Natural killer cell treated with Interleukin-12 subunit alpha and Interleukin-12 subunit beta and Interleukin-15 and Interleukin-18, amount 100 ng/mL, for 72 hours (primary cell): ENCODE data around the gene CTSH. TPM values are rescaled to one million over a fixed set of nuclear protein-coding genes. Genes with fewer than 3 reads are reported as not detected.
"Not testable (repeated sequence)": the region's sequence is repeated elsewhere in the genome, so short reads cannot be mapped to it uniquely, and the experiment has no call there.

ENCODE experiments used
- ATAC-seq, 2 donors: fragments of 150-1000 bp; cut with Tn5 transposase in 1 of 2; sonication (Bioruptor Pico), chemical (Tn5 transposase) in 1 of 2; 2 replicates each; pipeline ENCODE4 v1.10.0; 2021
- DNase-seq: peaks from one replicate; pipeline ENCODE4 v3.0.0; 2022; ENCODE audit warnings: low spot score
- H3K27ac Mint-ChIP-seq, 2 donors: 1 replicate in 1 of 2; 2 replicates in 1 of 2; pipeline ENCODE4 v1.8.0; 2022; ENCODE audit warnings: mixed read lengths in 2 of 2, mild to moderate bottlenecking in 1 of 2, moderate library complexity in 1 of 2
- H3K27me3 Mint-ChIP-seq, 2 donors: 1 replicate in 1 of 2; 2 replicates in 1 of 2; pipeline ENCODE4 v1.8.0; 2022; ENCODE audit warnings: mixed read lengths in 2 of 2
- H3K36me3 Mint-ChIP-seq: one replicate; pipeline ENCODE4 v1.8.0; 2022; ENCODE audit warnings: mixed read lengths
- H3K4me1 Mint-ChIP-seq, 2 donors: 1 replicate in 1 of 2; 2 replicates in 1 of 2; pipeline ENCODE4 v1.8.0; 2022; ENCODE audit warnings: low read depth in 2 of 2, mixed read lengths in 2 of 2, mild to moderate bottlenecking in 1 of 2
- H3K4me3 Mint-ChIP-seq: one replicate; pipeline ENCODE4 v1.8.0; 2022; ENCODE audit warnings: mixed read lengths
- H3K9me3 Mint-ChIP-seq: 2 replicates; pipeline ENCODE4 v1.8.0; 2022; ENCODE audit warnings: mixed read lengths
- total RNA-seq, 2 donors: library from RNA; stranded (reverse); gene quantifications; one replicate each; pipeline ENCODE4 v1.2.3, GENCODE V29; 2022

CTSH gene
- total RNA-seq, 2 donors from 2014 or later: 16.1 to 25.2 TPM

GRCh38 chr15:78893538-78893937 lies 51.3 kb downstream of the CTSH start:
- Mint-ChIP-seq H3K9me3 (no peaks in the 10 kb centered on the region), H3K27me3 (no peaks in the 10 kb centered on the region), H3K4me1 (peaks cover 3 to 20% of the 10 kb centered on the region in 2 donors), H3K36me3 (peaks cover 54% of the 10 kb centered on the region), H3K27ac (no peak overlapping the region), H3K4me3 (no peak overlapping the region)
- DNase-seq (no peak), ATAC-seq (no peak)

- Mint-ChIP-seq H3K4me1 (peaks cover 6 to 20% of the 10 kb centered on the region in 2 donors), H3K27me3 (no peaks in the 10 kb centered on the region), H3K9me3 (no peaks in the 10 kb centered on the region), H3K36me3 (peaks cover 41% of the 10 kb centered on the region), H3K4me3 (no peak overlapping the region), H3K27ac (no peak overlapping the region)
- no peak for DNase-seq
- no peak for ATAC-seq
These were observed 55.8 kb downstream of the CTSH start for GRCh38 chr15:78889000-78889399.

- Mint-ChIP-seq H3K27me3 (no peaks in the 10 kb centered on the region), H3K9me3 (no peaks in the 10 kb centered on the region), H3K27ac (no peak overlapping the region), H3K36me3 (peaks cover 17% of the 10 kb centered on the region), H3K4me3 (no peak overlapping the region), H3K4me1 (peaks cover 32 to 53% of the 10 kb centered on the region in 2 donors)
- ATAC-seq: no peak
- no peak for DNase-seq
These were observed 63.2 kb downstream of the CTSH start for GRCh38 chr15:78881681-78882080.

- peak overlapping the region; percentile 60 for H3K4me3 Mint-ChIP-seq
- H3K9me3 Mint-ChIP-seq: no peaks in the 10 kb centered on the region
These were observed 64.0 kb downstream of the CTSH start for GRCh38 chr15:78880813-78881212.

GRCh38 chr15:78880242-78880533 lies 64.7 kb downstream of the CTSH start:
- peaks cover 9% of the 10 kb centered on the region for H3K36me3 Mint-ChIP-seq

More at GRCh38 chr15:78880813-78881212, 64.0 kb downstream of the CTSH start:
- no peak for DNase-seq
- ATAC-seq: peak in 1 of 2 donors; percentile 62
- Mint-ChIP-seq H3K27ac (peak overlapping the region in 1 of 2 donors; percentile 56), H3K27me3 (no peaks in the 10 kb centered on the region), H3K36me3 (peaks cover 9% of the 10 kb centered on the region), H3K4me1 (peaks cover 33 to 56% of the 10 kb centered on the region in 2 donors)

DNA sequence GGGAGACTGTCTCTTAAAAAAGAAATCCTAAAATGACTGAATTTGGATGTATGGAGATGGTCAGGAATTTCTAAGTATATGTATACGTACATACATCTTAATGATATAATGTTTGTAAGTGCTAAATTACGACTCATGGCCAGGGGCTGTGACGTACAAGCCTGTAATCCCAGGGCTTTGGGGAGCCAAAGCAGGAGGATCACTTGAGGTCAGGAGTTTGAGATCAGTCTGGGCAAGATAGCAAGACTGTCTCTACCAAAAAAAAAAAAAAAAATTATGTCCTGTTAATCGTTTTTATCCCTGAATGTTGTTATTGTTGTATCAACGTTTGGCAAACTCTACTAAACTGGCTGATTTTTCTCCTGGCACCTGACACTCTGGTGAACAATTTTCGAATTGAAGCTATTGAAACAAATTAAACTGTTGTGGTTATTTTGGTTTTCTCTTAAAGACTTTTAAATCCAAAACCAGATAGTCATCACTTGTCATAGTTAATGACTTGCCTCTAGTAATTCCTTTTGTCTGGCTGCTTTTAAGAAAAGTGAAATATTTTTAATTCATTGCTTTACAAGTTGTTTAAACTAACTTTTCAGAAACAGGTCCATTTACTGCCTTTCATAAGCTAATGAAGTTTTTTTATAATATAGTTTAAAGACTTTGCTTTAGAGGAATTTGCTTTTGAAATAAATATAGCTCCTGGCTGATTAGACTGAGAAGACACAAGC lies 65.2 kb downstream of the CTSH start:
- Mint-ChIP-seq H3K9me3 (no peaks in the 10 kb centered on the region), H3K4me1 (peaks cover 37 to 67% of the 10 kb centered on the region in 2 donors), H3K27ac (peak overlapping the region in 1 of 2 donors; percentile 56), H3K36me3 (peaks cover 9% of the 10 kb centered on the region), H3K4me3 (peak overlapping the region; percentile 32), H3K27me3 (no peaks in the 10 kb centered on the region)
- ATAC-seq (no peak), DNase-seq (no peak)

More at GRCh38 chr15:78880242-78880533, 64.7 kb downstream of the CTSH start:
- H3K4me3 Mint-ChIP-seq: peak overlapping the region; percentile 4
- no peaks in the 10 kb centered on the region for H3K9me3 Mint-ChIP-seq
- peak overlapping the region in 1 of 2 donors; percentile 56 for H3K27ac Mint-ChIP-seq
- DNase-seq (no peak), ATAC-seq (peak in 1 of 2 donors; percentile 63)
- no peaks in the 10 kb centered on the region for H3K27me3 Mint-ChIP-seq
- peaks cover 34 to 62% of the 10 kb centered on the region in 2 donors for H3K4me1 Mint-ChIP-seq

DNA sequence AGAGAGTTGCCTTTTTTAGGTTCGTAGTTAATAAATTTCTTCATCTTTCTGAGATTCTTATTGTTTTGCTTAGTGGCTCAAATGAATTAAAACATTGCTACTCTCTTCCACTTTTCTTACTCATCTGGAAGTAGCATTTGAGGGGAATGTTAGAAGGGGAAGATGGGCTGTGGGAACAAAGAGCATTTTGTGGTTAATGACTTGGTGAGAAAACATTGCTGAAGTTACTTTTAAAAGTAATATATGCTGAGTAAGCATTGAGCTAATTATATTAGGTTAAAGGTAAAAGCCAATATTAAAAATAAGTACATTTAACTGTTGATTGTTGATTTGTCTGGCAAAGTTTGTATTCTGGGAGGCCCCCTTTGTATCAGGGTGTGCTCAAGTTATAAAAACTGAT lies 66.5 kb downstream of the CTSH start:
- peak overlapping the region; percentile 54 for H3K4me3 Mint-ChIP-seq

GRCh38 chr15:78876954-78877353 lies 67.9 kb downstream of the CTSH start:
- Mint-ChIP-seq H3K36me3 (peaks cover 14% of the 10 kb centered on the region), H3K4me3 (peak overlapping the region; percentile 93), H3K4me1 (peaks cover 45 to 61% of the 10 kb centered on the region in 2 donors)
- not testable (repeated sequence) for ATAC-seq, H3K9me3 Mint-ChIP-seq, DNase-seq, H3K27ac Mint-ChIP-seq, H3K27me3 Mint-ChIP-seq

More for the DNA sequence above, 66.5 kb downstream of the CTSH start:
- ATAC-seq: no peak
- Mint-ChIP-seq H3K27me3 (no peaks in the 10 kb centered on the region), H3K36me3 (peaks cover 14% of the 10 kb centered on the region), H3K27ac (peak overlapping the region; percentile 51 to 52), H3K4me1 (peaks cover 45 to 70% of the 10 kb centered on the region in 2 donors), H3K9me3 (no peaks in the 10 kb centered on the region)
- DNase-seq: no peak

DNA sequence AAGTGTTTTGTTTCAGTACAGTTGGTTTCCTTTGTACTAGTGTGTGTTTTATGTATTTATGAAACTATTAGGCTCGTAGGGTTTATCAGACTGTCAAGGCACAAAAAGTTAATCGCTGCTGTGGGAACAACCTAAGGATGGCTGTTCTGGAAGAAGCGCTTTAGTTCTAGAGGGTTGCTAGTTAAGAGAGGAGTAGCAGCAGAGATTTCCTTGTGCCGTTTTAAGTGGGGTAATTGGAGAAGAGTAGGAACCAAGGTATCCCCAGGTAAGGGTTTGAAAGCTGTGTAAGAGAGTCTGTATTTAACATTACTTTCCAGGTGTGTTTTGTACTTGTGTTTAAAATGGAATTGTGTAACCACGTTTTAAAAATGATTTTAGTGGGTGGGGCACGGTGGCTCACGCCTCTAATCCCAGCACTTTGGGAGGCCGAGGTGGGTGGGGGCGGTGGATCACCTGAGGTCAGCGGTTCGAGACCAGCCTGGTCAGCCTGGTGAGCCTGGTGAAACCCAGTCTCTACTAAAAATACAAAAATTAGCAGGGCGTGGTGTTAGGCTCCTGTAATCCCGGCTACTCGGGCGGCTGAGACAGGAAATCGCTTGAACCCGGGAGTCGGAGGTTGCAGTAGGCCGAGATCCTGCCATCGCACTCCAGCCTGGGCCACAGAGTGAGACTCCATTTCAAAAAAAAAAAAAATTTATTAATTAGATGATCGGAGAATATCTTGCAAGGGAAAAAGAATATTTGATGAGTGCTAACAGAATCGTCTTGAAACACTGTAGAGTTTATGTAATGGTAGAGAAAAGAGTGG lies 69.5 kb downstream of the CTSH start:
- H3K4me1 Mint-ChIP-seq: peaks cover 41 to 47% of the 10 kb centered on the region in 2 donors
- H3K4me3 Mint-ChIP-seq: peak overlapping the region; percentile 93
- peak overlapping the region; percentile 95 to 96 for H3K27ac Mint-ChIP-seq
- H3K9me3 Mint-ChIP-seq: no peaks in the 10 kb centered on the region
- no peaks in the 10 kb centered on the region for H3K27me3 Mint-ChIP-seq
- no peak for DNase-seq
- peaks cover 5% of the 10 kb centered on the region for H3K36me3 Mint-ChIP-seq
- no peak for ATAC-seq

DNA sequence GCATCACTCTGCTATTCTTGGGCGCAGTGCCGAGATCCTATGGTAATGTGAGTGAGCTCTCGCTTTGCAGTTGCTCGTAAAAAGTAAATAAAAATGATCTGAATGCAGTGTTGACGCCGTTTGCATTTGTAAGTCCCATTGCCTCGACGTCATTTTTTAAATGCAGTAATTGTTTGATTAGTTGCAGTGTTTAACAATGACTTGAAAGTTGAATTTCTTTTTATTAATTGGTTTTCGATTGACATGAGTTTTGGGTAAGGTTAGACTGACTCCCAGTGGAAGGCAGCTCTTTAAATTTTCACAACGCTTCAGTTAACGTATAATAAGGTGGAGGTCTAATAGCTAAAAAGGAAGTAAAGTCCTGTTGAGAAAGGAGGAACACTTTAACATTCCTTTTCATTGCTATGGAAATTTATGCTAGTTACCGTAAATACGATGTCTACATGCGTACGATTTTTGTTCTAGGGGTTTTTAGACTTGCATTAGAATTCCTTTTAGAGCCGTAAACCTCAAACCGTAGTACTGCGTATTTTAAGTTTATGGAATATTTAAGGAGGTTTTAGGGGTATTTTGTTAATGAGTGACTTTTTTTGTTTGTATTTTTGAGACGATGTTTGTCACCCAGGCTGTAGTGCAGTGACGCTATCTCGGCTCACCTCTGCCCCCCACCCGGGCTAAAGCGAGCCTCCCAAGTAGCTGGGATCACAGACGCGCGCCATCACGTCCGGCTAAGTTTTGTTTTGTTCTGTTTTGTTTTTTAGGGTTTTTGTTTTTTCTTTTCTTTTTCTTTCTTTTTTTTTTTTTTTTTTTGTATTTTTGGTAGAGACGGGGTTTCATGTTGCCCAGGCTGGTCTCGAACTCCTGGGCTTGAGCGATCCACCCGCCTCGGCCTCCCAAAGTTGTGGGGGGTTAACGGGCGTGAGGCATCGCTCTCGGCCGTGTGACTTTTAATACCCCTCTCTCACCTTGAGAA lies 70.8 kb downstream of the CTSH start:
- Mint-ChIP-seq H3K4me1 (peaks cover 35 to 39% of the 10 kb centered on the region in 2 donors), H3K36me3 (peaks cover 5% of the 10 kb centered on the region), H3K9me3 (no peaks in the 10 kb centered on the region), H3K4me3 (peak overlapping the region; percentile 93), H3K27ac (peak overlapping the region; percentile 95 to 96), H3K27me3 (no peaks in the 10 kb centered on the region)
- DNase-seq (no peak), ATAC-seq (no peak)

DNA sequence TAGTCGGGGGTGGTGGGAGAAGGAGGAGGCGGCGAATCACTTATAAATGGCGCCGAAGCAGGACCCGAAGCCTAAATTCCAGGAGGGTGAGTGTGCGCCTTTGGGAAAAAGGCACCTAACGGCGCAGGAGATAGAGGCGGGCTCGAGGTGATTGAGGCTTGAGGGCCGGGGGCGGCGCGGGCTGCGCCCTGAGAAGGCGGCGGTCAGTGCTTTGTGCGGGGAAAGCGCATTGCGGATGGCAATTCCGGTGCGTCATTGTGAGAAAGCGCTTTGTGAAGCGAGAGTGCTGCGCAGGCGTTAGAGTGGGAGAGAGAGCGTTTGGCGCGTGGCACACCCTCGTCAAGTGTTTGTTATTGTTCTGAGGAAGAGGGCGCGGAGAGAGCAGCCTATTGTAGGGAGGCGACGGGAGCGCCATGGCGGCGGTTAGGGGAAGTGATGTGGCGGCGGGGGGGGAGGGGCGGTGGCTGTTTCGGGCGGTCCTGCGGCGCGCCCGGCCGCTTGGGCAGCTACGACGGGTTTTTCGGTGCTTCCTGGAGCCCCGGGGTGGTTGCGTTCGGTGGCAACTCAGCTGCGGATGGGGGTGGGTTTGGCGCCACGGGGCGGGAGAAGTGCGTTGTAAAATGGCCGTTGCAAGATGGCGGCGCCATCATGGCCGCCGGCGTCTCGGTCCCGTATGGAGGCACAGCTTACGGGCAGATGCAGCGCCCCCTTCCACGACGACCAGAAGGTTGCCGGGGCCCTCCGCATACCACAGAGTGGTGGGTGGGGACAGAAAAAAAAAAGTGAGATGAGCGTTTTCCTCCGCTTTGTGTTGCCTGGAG lies 71.7 kb downstream of the CTSH start:
- H3K27me3 Mint-ChIP-seq: no peaks in the 10 kb centered on the region
- peaks cover 32 to 35% of the 10 kb centered on the region in 2 donors for H3K4me1 Mint-ChIP-seq
- peak overlapping the region; percentile 95 to 96 for H3K27ac Mint-ChIP-seq
- H3K4me3 Mint-ChIP-seq: peak overlapping the region; percentile 93
- H3K9me3 Mint-ChIP-seq: no peaks in the 10 kb centered on the region
- peaks cover 5% of the 10 kb centered on the region for H3K36me3 Mint-ChIP-seq
- DNase-seq: peak; percentile 93
- peak; percentile 84 to 85 for ATAC-seq

GRCh38 chr15:78872155-78872971 lies 72.5 kb downstream of the CTSH start, which contains the start of gene MORF4L1:
Gene MORF4L1 (plus strand): TSS chr15:78872890. CDS start chr15:78873018, 128 bp downstream.
- Mint-ChIP-seq H3K36me3 (peaks cover 5% of the 10 kb centered on the region), H3K9me3 (no peaks in the 10 kb centered on the region), H3K27ac (peak within 1 kb of the TSS; percentile 95 to 96), H3K4me1 (peaks cover 26 to 27% of the 10 kb centered on the region in 2 donors), H3K4me3 (peak within 1 kb of the TSS; percentile 93), H3K27me3 (no peaks in the 10 kb centered on the region)
- peak; percentile 98 for DNase-seq
- peak; percentile 92 to 94 for ATAC-seq
